Urothelium cell line (cell line): ENCODE data around the gene MMD.
"Not testable (repeated sequence)": the region's sequence is repeated elsewhere in the genome, so short reads cannot be mapped to it uniquely, and the experiment has no call there.

Experiments
- DNase-seq: peaks from one replicate; pipeline ENCODE4 v3.0.0; 2011; ENCODE audit warnings: low spot score, mixed read lengths
- FAIRE-seq: peaks from 2 replicates; lab custom pipeline; 2011; peaks lifted over from hg19 to GRCh38; lab: Jason Lieb, UNC

Gene MMD

GRCh38 chr17:55421179-55421934, at the start of gene MMD:
MMD (minus strand) TSS chr17:55421835; CDS start chr17:55421695, 140 bp downstream.
- DNase-seq (no peak), FAIRE-seq (no peak)

- no peak for FAIRE-seq
- DNase-seq: no peak
Observed at GRCh38 chr17:55466671-55467070, 45.0 kb upstream of the MMD start.

GRCh38 chr17:55465771-55466170, 44.1 kb upstream of the MMD start:
- not testable (repeated sequence) for DNase-seq, FAIRE-seq

GRCh38 chr17:55463600-55463999, 42.0 kb upstream of the MMD start:
- no peak for DNase-seq
- no peak for FAIRE-seq

GRCh38 chr17:55462711-55463110, 41.1 kb upstream of the MMD start:
- DNase-seq: no peak
- no peak for FAIRE-seq

GRCh38 chr17:55462234-55462633, 40.6 kb upstream of the MMD start:
- DNase-seq (no peak), FAIRE-seq (no peak)

GRCh38 chr17:55458978-55459377, 37.3 kb upstream of the MMD start:
- FAIRE-seq (no peak), DNase-seq (peak; percentile 29)

DNA sequence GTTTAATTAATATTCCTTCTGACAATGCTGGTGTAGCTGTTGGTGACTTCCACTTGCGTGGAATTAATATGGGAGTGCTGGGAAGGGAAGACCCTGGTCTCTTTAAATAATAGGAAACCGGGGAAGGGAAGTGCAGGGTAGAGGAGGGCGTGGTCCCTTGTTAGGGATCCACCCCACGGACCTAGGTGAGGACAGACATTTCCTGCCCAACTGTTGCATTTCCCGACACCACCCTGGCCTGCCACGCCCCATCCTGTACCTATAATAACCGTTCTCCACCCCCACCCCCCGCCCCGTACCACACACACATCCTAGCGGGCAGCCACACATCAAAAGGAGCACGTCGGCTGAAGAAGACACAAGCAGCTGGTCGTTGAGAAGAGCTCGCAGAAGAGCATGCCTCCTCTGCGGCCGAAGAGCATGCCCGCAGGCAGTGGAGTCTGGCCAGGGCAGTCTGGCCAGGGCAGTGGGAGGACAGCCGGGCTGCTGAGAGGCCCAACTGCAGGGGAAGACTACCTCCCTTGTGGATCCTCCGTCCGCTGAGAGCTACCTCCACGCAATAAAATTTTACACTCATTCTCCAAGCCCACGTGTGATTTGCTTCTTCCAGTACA, 36.8 kb upstream of the MMD start:
- DNase-seq (no peak), FAIRE-seq (no peak)

GRCh38 chr17:55456307-55457240, 34.9 kb upstream of the MMD start:
- FAIRE-seq: no peak
- no peak for DNase-seq

GRCh38 chr17:55454906-55455474, 33.4 kb upstream of the MMD start:
- peak; percentile 26 for DNase-seq
- FAIRE-seq: no peak

GRCh38 chr17:55453839-55454557, 32.4 kb upstream of the MMD start:
- FAIRE-seq: no peak
- DNase-seq: no peak

GRCh38 chr17:55452139-55452790, 30.6 kb upstream of the MMD start:
- peak; percentile 62 for DNase-seq
- FAIRE-seq: no peak

GRCh38 chr17:55451758-55452138, 30.1 kb upstream of the MMD start:
- FAIRE-seq (no peak), DNase-seq (no peak)

DNA sequence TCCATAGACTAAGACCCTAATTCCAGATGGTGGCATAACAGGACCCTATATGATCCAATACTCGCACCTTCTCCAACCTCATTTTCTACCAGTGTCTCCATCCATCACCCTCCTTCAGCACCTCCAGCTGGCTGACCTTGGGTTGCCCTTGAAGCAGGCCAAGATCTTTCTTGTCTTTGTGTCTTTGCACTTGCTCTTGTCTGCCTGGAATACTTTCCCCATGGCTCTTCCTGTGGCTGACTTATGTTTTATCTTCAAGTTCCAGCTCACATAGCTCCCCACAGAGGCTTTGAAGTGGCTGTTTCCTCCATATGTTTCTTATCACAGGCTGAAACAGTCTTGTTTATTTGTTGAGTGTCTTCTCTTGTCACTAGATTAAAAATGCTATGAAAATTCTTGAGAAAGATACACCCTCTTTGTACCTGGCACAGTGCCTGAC, 29.6 kb upstream of the MMD start:
- no peak for DNase-seq
- FAIRE-seq: no peak

DNA sequence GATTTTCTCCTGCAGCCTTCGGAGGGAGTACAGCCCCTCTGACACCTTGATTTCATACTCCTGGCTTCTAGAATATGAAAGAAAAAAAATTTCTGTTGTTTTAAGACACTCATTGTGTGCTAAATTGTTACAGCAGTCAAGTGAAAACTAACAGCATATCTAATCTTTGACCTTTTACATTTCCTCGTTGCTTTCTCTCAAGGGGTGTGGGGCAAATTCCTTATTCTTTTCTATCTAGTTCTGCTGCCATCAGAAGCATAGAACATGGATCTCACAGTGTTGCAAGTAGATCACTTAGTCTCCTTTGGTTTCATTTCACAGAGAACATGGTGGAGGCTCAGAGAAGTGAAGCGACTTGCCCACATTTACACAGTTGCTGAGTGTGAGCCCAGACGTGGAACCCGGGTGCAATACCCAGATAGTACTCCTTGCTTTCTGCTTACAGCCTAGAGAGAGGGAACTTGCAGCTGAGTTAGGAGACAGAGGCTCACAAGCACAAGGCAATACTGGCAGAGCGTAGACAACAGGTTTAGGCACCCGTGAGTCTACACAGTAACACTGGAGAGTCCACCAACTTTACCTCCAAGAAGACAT, 28.7 kb upstream of the MMD start:
- FAIRE-seq: no peak
- DNase-seq: no peak

- FAIRE-seq (no peak), DNase-seq (no peak)
Observed at GRCh38 chr17:55448681-55449080, 27.0 kb upstream of the MMD start.

GRCh38 chr17:55446581-55447205, 25.1 kb upstream of the MMD start:
- DNase-seq (no peak), FAIRE-seq (no peak)

- FAIRE-seq, DNase-seq: not testable (repeated sequence)
Observed at GRCh38 chr17:55446004-55446403, 24.4 kb upstream of the MMD start.
